GM19324 (cell line): ENCODE results near the gene STIM1.
"Not testable (repeated sequence)": the region's sequence is repeated elsewhere in the genome, so short reads cannot be mapped to it uniquely, and the experiment has no call there.

ENCODE experiments used
- ATAC-seq: cut with Tn5 transposase; IDR thresholded peaks from one replicate; pipeline ENCODE4 v1.9.1; 2021; ENCODE audit warnings: mild to moderate bottlenecking, moderate library complexity; ENCODE audit not compliant: unreplicated experiment, low FRiP score

The STIM1 gene

DNA sequence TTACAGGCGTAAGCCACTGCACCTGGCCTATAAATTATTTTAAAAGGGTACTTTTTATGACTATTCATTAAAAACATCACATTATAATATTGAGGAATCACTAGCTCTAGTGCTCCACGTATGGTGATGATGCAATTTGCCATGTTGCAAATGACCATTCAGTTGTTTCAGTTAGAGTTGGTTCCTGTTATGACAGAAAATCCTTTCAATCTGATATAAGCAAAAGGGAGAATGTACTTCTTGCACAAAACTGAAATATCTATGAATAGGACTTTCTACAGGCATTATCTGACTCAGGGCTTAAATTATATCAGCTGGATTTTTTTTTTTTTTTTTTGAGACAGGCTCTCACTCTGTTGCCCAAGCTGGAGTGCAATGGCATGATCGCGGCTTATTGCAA lies 193.5 kb downstream of the STIM1 start:
- ATAC-seq: no peak

DNA sequence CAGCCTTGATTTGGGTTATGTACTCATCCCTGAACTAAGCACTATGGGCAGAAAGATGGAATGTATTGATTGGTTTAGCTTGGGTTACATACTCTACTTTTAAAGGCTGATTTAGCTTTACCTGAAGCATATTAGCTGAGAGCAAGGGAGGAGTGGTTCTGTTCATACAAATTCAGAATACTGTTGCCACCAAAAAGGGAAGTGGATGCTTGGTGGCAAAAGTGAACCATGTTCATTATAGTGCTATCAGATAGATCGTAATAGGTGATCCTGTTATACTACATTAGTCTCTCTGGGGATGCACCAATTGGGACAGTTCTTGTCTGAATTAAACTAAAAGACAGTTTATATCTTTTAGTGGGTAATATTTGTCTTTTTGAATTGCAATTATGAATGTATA lies 194.7 kb downstream of the STIM1 start:
- no peak for ATAC-seq

DNA sequence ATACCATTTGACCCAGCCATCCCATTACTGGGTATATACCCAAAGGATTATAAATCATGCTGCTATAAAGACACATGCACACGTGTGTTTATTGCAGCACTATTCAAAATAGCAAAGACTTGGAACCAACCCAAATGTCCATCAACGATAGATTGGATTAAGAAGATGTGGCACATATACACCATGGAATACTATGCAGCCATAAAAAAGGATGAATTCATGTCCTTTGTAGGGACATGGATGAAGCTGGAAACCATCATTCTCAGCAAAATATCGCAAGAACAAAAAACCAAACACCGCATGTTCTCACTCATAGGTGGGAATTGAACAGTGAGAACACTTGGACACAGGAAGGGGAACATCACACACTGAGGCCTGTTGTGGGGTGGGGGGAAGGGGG lies 197.7 kb downstream of the STIM1 start:
- ATAC-seq: not testable (repeated sequence)

DNA sequence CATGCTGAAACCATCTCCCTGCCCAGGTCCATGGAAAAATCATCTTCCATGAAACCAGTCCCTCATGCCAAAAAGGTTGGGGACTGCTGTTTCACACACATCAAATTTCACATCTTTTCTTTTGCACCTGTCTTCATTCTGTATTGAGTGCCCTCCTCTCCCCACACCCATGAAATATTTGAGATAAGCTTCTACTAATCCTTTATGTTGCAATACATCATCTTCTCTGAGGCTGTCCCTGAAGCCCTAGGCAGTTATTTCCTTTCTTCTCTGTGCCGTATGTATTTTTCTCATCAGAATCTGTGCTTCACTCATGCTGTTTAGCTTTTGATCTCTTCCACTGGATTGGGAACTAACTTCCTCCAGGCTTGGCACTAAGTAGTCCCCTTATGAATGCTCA lies 199.2 kb downstream of the STIM1 start:
- no peak for ATAC-seq

DNA sequence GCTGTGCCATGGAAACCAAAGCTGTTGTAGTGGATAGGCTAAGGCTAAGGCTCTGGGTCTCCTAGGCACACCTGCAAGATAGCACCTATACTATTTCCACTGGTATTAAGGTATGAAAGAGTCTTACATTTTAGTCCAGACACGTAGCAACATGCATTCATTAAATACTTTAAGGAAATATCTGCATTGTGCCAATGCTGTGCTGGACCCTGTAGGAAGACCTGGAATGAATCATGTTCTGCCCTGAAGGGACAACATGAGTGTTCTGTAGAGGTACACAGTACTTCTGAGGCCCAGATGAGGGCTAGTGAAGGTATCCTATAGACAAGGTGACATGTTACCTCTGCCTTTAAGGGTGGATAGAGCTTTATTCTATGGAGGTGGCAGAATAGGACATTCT lies 204.0 kb downstream of the STIM1 start:
- ATAC-seq: no peak

DNA sequence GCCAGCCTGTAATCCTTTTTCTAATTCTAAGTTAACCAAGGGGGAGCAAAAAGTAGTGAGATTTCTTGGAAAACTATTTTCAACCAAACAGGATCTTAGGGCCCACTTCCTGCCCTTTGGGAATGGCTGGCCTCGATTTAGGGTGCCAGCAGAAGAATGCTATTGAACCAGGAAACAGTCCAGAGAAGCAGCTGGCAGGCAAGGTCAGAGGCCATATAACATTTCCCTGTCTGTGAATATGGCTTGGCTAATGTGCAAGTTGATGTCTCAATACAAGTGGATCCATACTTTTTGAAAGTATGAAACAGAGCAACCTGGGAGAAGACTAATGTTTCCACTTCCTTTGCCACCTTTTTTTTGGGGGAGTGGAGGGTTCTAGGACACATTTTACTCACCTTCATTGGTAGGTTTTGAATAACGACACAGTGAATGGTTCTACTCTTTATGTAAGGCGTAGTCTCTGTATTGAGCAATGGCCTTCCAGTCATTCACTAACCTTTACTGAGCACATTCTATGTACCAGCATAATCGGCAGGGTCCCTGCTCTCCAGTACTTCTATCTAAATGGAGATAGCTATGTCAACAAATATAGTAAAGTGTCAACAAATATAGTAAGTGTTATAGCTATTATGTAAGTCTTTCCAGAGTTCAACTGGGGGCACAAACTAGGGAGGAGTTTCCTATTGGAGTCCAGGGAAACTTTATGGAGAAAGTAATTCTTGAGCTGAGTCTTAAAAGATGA lies 204.9 kb downstream of the STIM1 start:
- no peak for ATAC-seq

DNA sequence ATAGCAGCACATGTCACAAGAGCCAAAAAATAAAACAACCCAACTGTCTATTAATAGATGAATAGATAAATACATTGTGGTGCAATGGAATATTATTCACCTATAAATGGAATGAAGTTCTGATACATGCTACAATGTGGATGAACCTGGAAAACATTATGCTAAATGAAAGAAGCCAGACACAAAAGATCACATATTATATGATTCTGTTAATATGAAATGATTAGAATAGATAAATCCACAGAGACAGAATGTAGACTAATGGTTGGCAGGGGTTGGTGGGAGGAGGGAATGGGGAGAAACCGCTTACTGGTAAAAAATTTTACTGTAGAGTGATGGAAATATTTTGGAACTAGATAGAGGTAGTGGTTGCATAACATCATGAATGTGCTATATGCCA lies 206.2 kb downstream of the STIM1 start:
- no peak for ATAC-seq

DNA sequence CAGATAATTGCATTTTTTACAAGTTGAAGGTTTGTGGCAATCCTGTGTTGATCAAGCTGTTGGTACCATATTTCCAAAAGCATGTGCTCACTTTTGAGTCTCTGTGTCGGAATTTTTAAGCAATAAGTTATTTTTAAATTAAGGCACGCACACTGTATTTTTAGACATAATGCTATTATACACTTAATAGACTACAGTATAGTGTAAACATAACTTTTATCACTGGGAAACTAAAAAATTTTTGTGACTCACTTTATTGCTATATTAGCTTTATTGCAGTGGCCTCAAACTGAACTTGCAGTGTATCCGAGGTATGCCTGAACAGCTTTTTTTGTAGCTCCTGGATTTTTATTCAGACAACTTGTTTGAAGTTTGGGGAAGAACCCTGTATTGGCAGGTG lies 207.9 kb downstream of the STIM1 start:
- ATAC-seq: no peak

DNA sequence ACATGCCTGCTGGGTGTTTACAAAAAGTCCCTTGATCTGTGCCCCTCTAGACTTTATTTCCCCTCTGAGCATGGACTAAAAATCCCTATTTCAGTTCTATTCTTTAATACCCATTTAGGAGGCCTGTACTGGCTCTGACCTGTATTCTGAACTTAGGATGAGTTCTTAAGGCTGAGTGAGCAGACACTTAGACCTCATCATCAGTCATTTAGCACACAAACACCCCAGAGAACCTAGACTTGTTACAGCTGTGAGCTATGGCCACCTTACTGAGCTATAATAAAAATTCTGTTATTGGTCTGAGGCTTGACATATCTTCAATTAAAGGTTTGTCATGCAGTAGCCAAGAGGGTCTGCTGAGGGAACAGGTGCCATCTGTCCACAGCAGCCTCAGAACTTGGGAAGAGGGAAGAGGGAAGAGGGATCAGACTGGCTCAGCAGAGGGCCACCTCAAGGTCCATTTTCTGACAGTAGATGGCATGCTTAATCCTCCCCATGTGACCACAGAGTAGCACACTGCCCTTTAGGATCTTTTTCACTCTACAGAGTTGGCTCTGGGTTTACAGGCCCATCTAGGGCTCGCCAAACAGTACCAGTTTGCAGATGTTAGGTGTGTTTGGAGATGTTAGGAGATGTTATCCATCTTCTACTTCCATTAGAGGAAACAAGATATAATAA lies 209.0 kb downstream of the STIM1 start:
- no peak for ATAC-seq

DNA sequence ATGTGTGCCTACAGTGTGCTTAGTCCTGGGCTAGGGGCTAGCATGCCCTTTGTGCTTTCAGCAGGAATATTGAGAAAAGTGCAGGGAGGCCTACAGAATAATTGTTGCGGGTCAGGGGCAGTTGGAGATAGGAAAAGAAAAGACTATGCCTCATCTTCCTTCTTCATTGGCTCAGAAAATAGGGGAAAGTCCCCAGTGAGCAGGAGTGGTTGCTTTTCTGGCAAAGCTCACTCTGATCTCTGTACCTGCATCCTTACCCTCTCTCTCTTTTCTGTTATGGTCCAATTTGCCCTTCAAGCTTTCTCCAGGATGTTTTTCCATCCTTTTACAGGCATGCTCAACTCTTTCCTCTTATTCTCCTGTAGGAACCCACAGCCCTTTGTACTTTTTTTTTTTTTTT lies 209.6 kb downstream of the STIM1 start:
- no peak for ATAC-seq

DNA sequence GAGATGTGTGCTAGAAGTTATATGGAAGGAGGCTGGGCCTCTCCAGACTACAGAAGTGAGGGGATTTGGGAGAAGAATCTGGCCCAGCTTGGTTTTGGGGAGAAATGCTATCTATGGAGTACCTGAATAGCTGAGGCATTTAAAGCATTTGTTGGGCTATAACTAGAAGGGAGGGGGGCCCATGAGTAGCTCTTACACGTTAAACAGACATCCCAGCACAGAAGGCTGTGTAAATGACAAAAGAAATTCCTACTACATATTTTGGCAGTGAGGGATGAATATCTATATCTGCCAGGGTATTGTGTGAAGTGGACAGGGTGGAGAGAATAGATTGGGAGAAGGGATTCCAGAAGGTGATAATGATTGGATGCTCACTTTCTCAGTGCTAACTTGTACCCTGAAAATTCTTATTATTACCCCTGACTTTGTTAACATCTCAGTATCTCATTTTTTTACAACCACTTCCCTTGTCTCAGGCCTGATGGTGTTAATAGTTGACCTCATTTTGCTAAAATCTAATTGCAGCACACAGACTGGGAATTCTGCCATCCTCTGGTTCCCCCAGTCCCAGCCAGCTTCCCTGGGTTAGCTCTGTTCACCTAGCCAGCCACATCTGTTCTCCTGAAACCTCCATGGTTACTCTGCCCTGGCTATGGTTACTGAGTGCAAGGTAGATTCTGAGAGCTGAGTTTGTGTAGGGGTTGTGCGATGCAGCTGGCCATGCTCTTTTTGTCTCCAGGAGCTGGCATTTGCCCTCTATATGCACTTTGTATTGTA lies 210.3 kb downstream of the STIM1 start:
- ATAC-seq: no peak

DNA sequence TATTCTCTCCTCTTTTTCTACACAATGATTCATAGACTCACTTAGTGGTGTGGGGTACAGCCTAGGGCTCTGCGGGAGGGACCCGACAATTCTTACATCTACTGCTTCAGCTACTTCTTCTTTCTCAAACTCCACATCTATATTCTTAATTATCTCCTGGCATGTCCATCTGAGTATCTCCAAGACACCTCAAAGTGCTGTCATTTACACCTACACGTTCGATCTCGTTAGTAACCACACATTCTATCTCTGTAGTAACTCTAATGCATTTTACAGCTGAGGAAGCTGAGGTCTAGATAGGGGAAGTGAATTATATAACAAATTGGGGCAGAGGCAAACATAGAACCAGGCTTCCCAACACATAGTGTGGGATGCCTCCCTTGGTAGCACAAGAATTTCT lies 211.4 kb downstream of the STIM1 start:
- ATAC-seq: no peak

DNA sequence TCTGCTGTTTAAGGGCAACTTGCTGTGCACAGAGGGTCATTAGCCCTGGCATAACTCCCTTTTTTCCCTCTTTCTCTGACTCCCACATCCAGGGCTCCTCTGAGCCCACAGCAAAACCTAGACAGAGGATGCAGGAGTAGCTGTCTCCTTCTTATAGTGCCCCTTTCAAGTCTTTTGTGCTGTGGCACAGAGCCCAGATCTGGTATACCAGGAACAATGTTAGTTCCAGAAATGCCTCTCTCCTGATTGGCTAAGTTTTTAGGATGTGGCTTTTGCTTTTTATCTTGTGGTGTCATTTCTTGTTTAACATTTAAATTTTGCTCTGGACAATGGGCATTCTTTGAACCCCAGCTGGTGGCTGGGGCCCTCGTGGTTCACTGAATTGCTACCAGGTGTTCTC lies 213.5 kb downstream of the STIM1 start:
- ATAC-seq: no peak

DNA sequence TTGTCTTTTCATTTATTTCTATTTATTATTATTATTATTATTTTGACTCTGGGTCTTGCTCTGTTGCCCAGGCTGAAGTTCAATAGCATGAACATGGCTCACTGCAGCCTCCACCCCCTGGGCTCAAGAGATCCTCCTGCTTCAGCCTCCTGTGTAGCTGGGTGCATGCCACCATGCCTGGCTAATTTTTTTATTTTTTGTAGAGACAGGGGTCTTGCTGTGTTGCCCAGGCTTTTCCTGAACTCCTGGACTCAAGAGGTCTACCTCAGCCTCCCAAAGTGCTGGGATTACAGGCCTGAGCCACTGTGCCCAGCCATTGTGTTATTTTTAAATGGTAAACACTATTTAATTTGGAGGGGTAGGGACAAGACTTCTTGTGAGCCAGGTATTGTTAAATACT lies 215.9 kb downstream of the STIM1 start:
- no peak for ATAC-seq

DNA sequence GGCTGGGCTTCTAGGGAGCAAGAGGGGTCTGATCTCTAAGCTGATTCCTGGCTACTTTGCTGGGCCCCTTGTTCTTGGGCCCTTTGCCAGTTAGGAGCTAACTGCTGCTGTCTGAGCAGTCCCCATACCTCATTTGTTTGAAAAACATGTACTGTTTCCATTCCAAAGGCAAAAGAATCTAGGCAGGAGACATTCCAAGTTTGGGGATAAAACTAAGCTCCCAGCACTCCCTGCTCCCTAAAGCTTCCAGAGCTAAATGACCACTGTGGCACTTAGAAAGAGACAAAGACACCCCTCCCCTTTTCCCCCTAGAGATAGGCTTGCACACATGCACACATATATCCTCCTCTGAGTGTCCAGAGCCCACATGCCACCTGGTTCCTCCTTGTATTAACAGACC lies 216.4 kb downstream of the STIM1 start:
- no peak for ATAC-seq

DNA sequence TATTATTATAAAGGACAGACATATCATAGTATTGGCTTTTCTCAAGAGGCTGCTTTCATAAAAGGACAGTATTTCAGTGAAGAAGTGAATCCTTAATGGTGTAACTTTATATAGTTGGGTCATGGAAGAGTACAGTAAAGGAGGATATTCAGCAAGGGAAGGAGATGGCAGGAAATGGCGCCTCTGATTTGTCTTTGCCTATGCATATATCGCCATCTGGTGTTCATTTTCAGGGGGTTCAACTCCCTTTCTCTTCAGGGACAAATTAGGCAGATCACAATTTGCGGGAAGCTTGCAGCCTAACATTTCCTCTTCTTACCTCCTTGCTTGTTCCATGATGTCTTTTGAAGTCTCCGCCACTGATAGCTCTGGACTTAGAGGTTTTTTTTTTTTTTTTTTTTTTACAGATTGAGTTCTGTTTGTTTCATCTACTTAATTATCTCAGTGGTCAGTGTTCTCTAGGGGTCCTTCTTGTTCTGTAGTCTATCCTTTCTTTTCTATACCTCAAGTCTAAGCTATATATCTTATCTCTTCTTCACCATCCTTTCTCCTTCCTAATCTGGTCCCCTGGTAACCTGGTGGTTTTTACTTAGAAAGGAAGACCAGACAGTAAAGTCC lies 217.3 kb downstream of the STIM1 start:
- no peak for ATAC-seq

DNA sequence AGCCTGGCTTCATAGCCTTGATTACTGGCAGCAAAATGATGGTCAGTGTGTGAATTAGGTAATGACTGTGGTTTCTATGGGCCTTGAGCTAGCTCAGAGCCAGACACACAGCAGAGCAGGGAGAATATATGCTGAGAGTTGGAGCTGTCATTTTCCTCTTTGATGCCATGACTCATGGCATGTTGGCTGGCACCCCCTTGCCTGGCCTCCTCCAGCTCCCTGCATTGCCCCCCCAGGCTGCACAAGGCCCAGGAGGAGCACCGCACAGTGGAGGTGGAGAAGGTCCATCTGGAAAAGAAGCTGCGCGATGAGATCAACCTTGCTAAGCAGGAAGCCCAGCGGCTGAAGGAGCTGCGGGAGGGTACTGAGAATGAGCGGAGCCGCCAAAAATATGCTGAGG lies 218.8 kb downstream of the STIM1 start:
- no peak for ATAC-seq

DNA sequence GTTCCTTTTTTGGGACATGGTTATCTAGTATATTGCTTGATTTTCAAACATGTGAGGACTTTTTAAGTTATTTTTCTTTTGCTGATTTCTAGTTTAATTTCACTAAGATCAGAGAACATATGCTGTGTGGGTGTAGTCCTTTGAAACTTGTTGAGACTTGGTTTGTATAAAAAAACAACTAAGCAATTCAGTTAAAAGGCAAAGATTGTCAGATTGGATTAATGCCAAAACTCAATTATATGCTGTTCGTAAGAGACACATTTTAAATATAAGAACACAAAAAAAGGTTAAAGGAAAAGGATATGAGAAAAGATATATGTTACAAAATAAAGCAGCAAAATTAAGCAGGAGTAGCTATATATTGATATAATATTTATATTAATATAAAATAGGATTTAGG lies 221.3 kb downstream of the STIM1 start:
- no peak for ATAC-seq

DNA sequence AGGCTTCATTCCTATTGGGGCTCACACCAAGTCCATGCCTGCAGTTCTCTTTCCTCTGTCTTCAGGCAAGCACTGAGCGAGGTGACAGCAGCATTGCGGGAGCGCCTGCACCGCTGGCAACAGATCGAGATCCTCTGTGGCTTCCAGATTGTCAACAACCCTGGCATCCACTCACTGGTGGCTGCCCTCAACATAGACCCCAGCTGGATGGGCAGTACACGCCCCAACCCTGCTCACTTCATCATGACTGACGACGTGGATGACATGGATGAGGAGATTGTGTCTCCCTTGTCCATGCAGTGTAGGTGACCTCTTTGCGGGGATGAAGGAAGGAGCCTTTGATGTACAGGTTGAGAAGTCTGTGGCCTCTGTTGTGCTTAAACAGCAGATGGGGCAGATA lies 227.7 kb downstream of the STIM1 start:
- no peak for ATAC-seq

DNA sequence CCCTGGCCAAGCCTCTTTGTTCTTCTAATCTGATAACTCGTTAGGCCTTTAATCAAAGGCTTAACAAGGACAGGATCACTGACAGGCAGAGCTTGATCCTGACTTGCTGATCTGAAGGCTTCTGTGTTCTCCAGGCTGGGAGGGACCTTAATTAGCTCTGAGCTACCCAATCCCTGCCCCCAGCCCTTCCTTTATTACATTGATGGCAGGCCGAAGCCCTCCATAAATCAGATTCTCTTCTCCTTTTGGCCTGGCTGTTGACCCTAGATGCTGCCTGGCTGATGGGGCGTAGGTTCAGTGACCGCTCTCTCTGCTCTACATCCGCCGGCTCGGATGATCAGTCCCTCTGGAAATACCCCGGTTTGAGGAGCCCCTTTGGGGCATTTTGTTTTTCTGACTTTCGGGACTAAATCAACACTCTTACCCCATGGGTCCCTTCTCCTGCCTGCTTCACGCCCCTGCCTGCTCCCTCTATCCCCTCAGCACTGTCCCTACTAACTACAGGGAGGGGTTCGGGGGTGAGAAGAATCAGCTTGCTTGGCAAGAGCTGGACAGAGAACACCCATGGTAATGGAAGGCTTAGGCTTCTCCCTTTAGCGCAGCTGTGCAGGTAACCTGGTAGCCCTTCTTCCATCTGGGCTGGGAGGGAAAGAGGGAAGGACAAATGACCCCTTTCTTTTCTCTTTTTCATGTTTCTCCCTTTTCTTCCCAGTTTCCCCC lies 229.1 kb downstream of the STIM1 start:
- ATAC-seq: no peak

DNA sequence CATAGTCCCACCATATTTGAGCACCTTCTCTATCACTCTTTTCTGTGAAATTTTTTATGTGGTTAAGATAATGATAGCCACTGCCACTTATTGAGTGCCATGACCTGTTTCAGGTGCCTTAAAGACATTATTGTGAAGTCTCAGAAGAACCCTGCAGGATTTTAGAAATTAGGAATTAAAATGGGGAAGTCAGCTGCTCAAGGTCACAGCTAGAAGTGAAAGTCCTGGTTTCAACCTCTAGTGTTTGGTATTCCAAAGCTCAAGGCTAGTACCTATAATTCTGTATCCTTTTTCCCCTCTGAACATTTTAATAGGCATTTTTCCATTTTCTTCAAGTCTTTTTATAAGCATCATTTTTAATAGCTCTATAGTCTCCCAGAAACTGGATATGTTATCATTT lies 230.1 kb downstream of the STIM1 start:
- ATAC-seq: no peak
